Fibroblast of skin of right biceps (primary cell): ENCODE results near the gene LIX1.
"Not testable (repeated sequence)": the region's sequence is repeated elsewhere in the genome, so short reads cannot be mapped to it uniquely, and the experiment has no call there.

Experiments used
- DNase-seq: peaks from one replicate; pipeline ENCODE4 v3.0.0-alpha.2; 2013

LIX1 gene

GRCh38 chr5:97142521-97143254 lies at the start of gene LIX1:
Gene LIX1, minus strand, starts transcription at chr5:97142611. Its CDS starts 35 bp downstream, at chr5:97142576.
- DNase-seq, result peak; percentile 46

DNA sequence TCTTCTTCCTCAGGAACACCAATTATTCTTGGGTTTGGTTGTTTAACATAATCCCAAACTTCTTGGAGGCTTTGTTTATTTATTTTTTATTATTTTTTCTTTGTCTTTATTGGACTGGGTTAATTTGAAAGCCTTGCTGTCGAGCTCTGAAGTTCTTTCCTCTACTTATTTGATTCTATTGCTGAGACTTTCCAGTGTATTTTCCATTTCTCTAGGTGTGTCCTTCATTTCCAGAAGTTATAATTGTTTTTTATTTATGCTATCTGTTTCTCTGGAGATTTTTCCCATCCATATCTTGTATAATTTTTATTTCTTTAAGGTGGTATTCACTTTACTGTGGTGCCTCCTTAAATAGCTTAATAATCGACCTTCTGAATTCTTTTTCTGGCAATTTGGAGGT lies 49.5 kb upstream of the LIX1 start:
- no peak for DNase-seq

GRCh38 chr5:97189523-97189922 lies 47.1 kb upstream of the LIX1 start:
- DNase-seq, result not testable (repeated sequence)

DNA sequence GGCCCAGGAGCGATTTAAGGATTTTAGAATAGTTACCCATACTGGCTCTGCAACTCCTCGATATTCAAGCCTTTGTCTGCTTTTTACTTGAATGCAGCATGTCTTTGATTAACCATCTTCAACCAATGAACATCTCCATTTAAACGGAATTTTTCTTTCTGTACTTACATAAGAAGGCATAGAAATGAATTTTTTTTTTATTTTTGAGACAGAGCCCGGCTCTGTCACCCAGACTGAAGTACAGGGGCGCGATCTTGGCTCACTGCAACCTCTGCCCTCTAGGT lies 41.5 kb upstream of the LIX1 start:
- no peak for DNase-seq

DNA sequence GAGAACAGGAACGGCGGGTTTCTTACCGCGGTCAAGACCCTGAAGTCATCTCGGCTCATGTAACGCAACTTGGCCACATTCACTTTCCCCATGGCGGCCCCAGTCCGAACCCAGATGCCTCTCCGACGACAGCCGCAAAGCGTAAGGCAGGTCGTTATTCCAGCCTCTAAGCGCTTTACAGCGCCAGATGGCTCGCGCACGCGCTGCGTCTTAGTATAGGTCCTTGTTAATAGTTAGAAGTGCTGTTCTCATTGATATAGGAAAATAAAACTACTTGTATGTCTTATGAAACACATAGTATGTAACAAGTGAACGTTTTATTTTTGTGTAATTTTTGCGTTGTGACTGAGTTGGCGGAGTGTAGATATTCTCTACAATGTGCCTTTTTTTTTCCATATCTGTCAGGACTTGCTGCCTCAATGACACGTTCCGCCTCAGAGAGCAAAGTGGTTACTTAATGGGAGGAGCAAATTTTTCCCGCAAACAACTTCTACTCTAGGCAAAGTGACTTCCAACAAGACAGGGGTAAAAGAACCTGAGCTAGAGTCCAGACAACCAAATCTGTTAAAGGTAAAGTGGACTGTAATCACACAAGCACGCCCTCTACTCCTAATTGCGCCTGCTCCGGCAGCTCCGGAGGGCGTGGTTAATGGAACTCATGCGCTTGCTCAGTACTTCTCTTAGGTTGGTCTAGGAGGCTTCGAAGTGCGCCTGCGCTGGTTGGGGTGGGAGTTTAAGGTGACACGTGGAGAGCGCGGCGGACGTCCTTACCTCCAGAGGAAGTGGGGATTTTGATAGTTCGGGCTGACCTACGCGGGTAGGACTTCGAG lies 40.9 kb upstream of the LIX1 start, which contains the start of gene RIOK2:
TSS of gene RIOK2 (minus strand) at position 148 of the 830 bp plus-strand sequence. CDS start at position 92, 56 bp downstream.
- DNase-seq, result peak; percentile 96

DNA sequence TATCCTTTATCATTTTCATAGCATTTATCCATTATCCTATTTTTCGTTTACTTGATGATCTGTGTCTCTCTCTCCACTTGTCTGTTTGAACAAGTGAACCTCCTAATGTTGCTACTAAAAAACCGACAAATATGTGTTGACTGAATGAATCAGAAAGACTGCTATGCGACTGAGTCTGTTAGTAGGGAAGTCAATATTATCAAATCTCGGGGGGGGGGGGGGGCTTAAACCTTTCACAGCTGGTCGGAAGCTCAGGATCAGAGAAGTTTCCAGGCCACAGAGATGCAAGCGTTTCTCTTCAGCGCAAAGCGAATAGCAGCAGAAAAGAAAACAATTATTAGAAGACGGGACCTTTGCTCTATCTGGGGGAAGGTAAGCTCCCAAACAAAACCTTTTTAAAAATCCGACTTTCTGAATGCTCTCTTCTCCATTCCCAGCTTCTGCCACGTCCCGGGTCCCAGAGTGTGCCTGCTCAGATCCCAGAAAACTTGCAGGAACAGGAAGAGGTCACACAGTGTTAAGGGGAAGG lies 40.2 kb upstream of the LIX1 start:
- DNase-seq, result peak; percentile 19

DNA sequence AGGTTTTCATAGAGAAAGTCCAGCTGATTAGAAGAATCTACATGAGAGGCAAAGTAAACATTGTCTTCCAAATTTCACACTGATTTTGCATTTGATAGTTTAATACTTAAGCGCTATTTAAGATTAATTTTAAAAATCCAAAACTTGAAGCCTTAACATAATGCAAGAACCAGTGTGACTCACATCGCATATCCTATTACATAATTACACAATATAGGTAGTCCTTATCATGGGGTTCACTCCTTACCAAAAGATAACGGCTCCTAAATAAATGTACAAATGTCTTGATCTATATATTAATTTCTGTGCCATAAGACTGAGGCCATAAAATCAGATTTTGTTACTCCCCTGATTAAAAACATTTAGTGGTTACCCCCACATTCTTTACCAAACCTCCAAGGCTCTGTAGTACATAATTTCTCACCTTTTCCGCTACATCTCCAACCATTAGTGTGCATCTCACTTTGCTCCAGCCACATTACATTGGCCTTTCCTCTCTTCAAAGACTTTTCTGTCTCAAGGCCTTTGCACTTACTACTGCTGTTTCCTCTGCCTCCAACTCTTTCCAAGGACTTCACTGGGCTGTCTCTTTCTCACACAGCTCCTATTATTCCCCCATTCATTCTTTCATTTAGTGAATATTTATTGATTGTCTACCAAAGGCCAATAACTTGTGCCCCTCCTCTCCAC lies 39.6 kb upstream of the LIX1 start:
- no peak for DNase-seq

DNA sequence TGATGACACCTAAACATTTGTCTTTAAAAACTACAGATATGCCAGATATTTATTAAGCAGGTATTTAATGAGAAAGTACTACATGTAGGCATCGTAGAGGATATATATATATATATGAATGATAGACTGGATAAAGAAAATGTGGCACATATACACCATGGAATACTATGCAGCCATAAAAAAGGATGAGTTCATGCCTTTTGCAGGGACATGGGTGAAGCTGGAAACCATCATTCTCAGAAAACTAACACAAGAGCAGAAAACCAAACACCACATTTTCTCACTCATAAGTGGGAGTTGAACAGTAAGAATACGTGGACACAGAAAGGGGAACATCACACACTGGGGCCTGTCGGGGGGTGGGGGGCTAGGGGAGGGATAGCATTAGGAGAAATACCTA lies 37.0 kb upstream of the LIX1 start:
- DNase-seq, result not testable (repeated sequence)

- DNase-seq, result no peak
Measured at GRCh38 chr5:97172227-97172626, 29.8 kb upstream of the LIX1 start.

DNA sequence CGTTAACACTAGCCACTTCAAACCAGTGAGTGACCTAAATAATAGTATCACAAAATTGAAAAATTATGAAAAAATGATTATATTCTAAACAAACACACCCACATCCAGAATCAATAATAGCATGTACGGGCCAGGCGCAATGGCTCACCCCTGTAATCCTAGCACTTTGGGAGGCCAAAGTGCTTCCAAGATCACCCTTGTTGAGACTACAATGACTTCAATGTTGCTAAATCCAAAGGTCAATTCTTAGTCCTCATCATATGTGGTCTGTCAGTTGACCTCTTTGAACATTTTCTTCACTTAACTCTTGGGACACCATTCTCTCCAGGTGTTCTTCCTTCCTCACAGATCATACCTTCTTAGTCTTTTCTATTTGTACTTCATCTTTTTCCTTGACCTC lies 29.3 kb upstream of the LIX1 start:
- no peak for DNase-seq

- DNase-seq, result no peak
Measured at GRCh38 chr5:97167435-97167834, 25.0 kb upstream of the LIX1 start.

- DNase-seq, result no peak
Measured at GRCh38 chr5:97165726-97166125, 23.3 kb upstream of the LIX1 start.

- peak; percentile 13 for DNase-seq
Measured at GRCh38 chr5:97164846-97165245, 22.4 kb upstream of the LIX1 start.

GRCh38 chr5:97163790-97164285 lies 21.4 kb upstream of the LIX1 start:
- no peak for DNase-seq

- no peak for DNase-seq
Measured at GRCh38 chr5:97163360-97163764, 21.0 kb upstream of the LIX1 start.

- peak; percentile 72 for DNase-seq
Measured at GRCh38 chr5:97162045-97162444, 19.6 kb upstream of the LIX1 start.

DNA sequence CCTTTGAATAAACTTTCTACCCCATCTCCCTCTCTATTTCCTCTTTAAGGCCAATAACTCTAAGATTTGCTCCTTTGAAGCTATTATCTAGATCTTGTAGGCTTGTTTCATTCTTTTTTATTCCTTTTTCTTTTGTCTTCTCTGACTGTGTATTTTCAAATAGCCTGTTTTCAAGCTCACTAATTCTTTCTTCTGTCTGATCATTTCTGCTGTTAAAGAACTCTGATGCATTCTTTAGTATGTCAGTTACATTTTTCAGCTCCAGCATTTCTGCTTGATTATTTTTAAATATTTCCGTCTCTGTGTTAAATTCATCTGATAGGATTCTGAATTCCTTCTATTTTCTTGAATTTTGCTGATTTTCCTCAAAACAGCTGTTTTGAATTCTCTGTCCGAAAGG lies 15.3 kb upstream of the LIX1 start:
- no peak for DNase-seq

DNA sequence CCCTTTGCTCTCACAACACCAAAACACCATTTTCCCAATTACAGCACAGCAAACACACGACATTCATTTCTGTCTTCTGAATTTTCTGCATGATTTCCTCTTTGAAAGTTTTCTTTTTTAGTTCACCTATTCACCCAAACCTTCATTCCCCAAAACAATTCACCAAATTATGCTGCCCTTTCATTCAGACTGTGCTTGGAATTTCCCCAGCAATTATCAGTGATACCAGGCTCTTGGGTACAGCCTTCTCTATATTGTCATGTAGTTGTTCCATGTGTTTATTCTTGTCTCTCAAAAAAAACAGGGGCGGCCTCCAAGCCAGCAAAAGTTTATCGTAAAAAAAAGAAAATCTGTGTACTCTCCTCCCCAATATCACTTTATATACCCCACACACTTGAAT lies 9.0 kb upstream of the LIX1 start:
- DNase-seq, result no peak

DNA sequence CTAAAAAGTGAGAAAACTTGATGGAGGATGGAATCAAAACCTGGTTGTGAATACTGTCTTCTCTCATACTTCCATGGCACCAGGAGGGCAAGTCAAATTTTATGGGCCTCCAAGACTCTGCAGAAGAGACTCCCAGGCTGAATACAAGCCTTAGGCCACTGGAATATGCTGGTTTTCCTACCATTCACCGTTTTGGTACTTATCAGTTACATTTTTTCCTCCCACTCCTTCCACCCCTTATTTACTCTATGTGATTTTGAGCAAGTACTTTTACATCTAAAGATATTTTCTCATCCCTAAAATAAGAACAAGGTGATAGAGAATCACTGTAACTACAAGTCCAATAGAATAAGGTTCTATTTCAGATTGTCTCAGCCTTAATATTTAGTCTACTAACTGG lies 8.0 kb upstream of the LIX1 start:
- no peak for DNase-seq

- DNase-seq, result no peak
Measured at GRCh38 chr5:97149709-97150108, 7.3 kb upstream of the LIX1 start.

- DNase-seq, result no peak
Measured at GRCh38 chr5:97148288-97148687, 5.9 kb upstream of the LIX1 start.

GRCh38 chr5:97143704-97144103 lies 1.3 kb upstream of the LIX1 start:
- no peak for DNase-seq

- no peak for DNase-seq
Measured at GRCh38 chr5:97141539-97141938, 872 bp downstream of the LIX1 start.
